ENCODE measurements around the gene FOXN3. TPM values are rescaled to one million over a fixed set of nuclear protein-coding genes. Genes with fewer than 3 reads are reported as not detected.

FOXN3 gene
- total RNA-seq, 1 donor from 2014 or later, result 41.4 TPM

GRCh38 chr14:89256951-89257350 is 160.1 kb downstream of the FOXN3 start:
- Mint-ChIP-seq H3K36me3 (ENCODE audit: low read depth) (peaks cover 8% of the 10 kb centered on the region), H3K4me1 (peaks cover 9% of the 10 kb centered on the region), H3K9me3 (peaks cover 2% of the 10 kb centered on the region), H3K4me3 (no peak overlapping the region), H3K27ac (ENCODE audit: unreplicated experiment) (no peak overlapping the region), H3K27me3 (ENCODE audit: low read depth) (no peaks in the 10 kb centered on the region)
- TF ChIP-seq CTCF (conservative IDR thresholded peaks at IDR 0.05), result no peak
- no peak for DNase-seq (ENCODE audit: low read depth, low spot score)

GRCh38 chr14:89256283-89256682 is 160.8 kb downstream of the FOXN3 start:
- H3K4me1 Mint-ChIP-seq, result peaks cover 9% of the 10 kb centered on the region
- no peak for DNase-seq (ENCODE audit: low read depth, low spot score)
- H3K4me3 Mint-ChIP-seq, result no peak overlapping the region
- no peak overlapping the region for H3K27ac Mint-ChIP-seq (ENCODE audit: unreplicated experiment)
- H3K36me3 Mint-ChIP-seq (ENCODE audit: low read depth), result peaks cover 8% of the 10 kb centered on the region
- TF ChIP-seq CTCF (conservative IDR thresholded peaks at IDR 0.05), result no peak
- H3K27me3 Mint-ChIP-seq (ENCODE audit: low read depth), result no peaks in the 10 kb centered on the region
- H3K9me3 Mint-ChIP-seq, result peaks cover 2% of the 10 kb centered on the region

- no peak for TF ChIP-seq CTCF (conservative IDR thresholded peaks at IDR 0.05)
- H3K9me3 Mint-ChIP-seq, result peaks cover 2% of the 10 kb centered on the region
- H3K36me3 Mint-ChIP-seq (ENCODE audit: low read depth), result peaks cover 8% of the 10 kb centered on the region
- no peaks in the 10 kb centered on the region for H3K27me3 Mint-ChIP-seq (ENCODE audit: low read depth)
- H3K4me1 Mint-ChIP-seq, result peaks cover 9% of the 10 kb centered on the region
- H3K27ac Mint-ChIP-seq (ENCODE audit: unreplicated experiment), result no peak overlapping the region
- DNase-seq (ENCODE audit: low read depth, low spot score), result no peak
- H3K4me3 Mint-ChIP-seq, result no peak overlapping the region
These were observed 161.2 kb downstream of the FOXN3 start for GRCh38 chr14:89255852-89256251.

- Mint-ChIP-seq H3K27ac (ENCODE audit: unreplicated experiment) (no peak overlapping the region), H3K27me3 (ENCODE audit: low read depth) (no peaks in the 10 kb centered on the region), H3K36me3 (ENCODE audit: low read depth) (peaks cover 8% of the 10 kb centered on the region), H3K4me1 (peaks cover 9% of the 10 kb centered on the region), H3K4me3 (no peak overlapping the region), H3K9me3 (peaks cover 2% of the 10 kb centered on the region)
- DNase-seq (ENCODE audit: low read depth, low spot score), result no peak
- no peak for TF ChIP-seq CTCF (conservative IDR thresholded peaks at IDR 0.05)
These were observed 162.0 kb downstream of the FOXN3 start for GRCh38 chr14:89255012-89255411.

GRCh38 chr14:89254166-89254909 is 162.7 kb downstream of the FOXN3 start:
- Mint-ChIP-seq H3K36me3 (ENCODE audit: low read depth) (peaks cover 8% of the 10 kb centered on the region), H3K4me3 (no peak overlapping the region), H3K27me3 (ENCODE audit: low read depth) (no peaks in the 10 kb centered on the region), H3K27ac (ENCODE audit: unreplicated experiment) (no peak overlapping the region), H3K4me1 (peaks cover 9% of the 10 kb centered on the region), H3K9me3 (peaks cover 2% of the 10 kb centered on the region)
- TF ChIP-seq CTCF (conservative IDR thresholded peaks at IDR 0.05), result no peak
- DNase-seq (ENCODE audit: low read depth, low spot score), result no peak

Measured in neural crest cell (in vitro differentiated cells).